ENCODE results near the gene LMO3. TPM values are rescaled to one million over a fixed set of nuclear protein-coding genes. Genes with fewer than 3 reads are reported as not detected.

LMO3 gene
- total and polyA plus RNA-seq, 2 of the 8 experiments (the other 6 are each of a cell fraction or from before 2014, with no cell fraction given): 4.7 to 16.7 TPM

GRCh38 chr12:16585781-16586180 lies 20.2 kb downstream of the LMO3 start:
- H4K91ac ChIP-seq (replicated peaks; ENCODE audit: insufficient read length, low read length): no peak overlapping the region
- 88% methylated on average over 2 of the region's 2 CpGs; no CpG with 5 or more reads in 1 of the 2 experiments for WGBS, 2 experiments (ENCODE audit: extremely low coverage in 1 of 2, insufficient coverage in 1 of 2, insufficient read length in 1 of 2, insufficient replicate concordance in 2 of 2, low coverage in 1 of 2, low lambda C conversion rate in 2 of 2, missing lambda C conversion rate in 1 of 2)
- DNase-seq (ENCODE audit: low read depth in 1 of 2, low spot score in 2 of 2) (no peak), FAIRE-seq (no peak)
- H2AFZ ChIP-seq (ENCODE audit: low read length): no peak overlapping the region
- TF ChIP-seq E2F6 (IDR thresholded peaks at IDR 0.05) (no peak), SUZ12 (IDR thresholded peaks at IDR 0.05; ENCODE audit: low read length) (no peak), SIN3A (conservative IDR thresholded peaks at IDR 0.05 in 1 of 2, IDR thresholded peaks at IDR 0.05 in 1 of 2; ENCODE audit: low read depth in 1 of 2, low read length in 2 of 2) (no peak), BACH1 (IDR thresholded peaks at IDR 0.05; ENCODE audit: low read length) (no peak), SIRT6 (IDR thresholded peaks at IDR 0.05; ENCODE audit: low read length) (no peak), RFX5 (IDR thresholded peaks at IDR 0.05; ENCODE audit: borderline replicate concordance, low read depth, low read length) (no peak), PHF8 (conservative IDR thresholded peaks at IDR 0.05; ENCODE audit: low read depth, low read length) (no peak), TBP (IDR thresholded peaks at IDR 0.05; ENCODE audit: low read depth, low read length) (no peak), POLR2AphosphoS5 (IDR thresholded peaks at IDR 0.05; ENCODE audit: low read depth, low read length) (no peak), POU5F1 (IDR thresholded peaks at IDR 0.05; ENCODE audit: low read depth, low read length) (no peak), JUND (IDR thresholded peaks at IDR 0.05; ENCODE audit: low read length) (no peak), EP300 (IDR thresholded peaks at IDR 0.05; ENCODE audit: borderline replicate concordance in 1 of 2, low read depth in 2 of 2, low read length in 2 of 2) (no peak)
- no peak overlapping the region for H3K56ac ChIP-seq (replicated peaks; ENCODE audit: insufficient read length, low read depth, low read length)
- ChIA-PET POLR2A (ENCODE audit: partially characterized antibody) (no interaction called here), CTCF (ENCODE audit: partially characterized antibody) (interaction anchor here (1.6 kb wide), 1 partner anchor 12 kb away, joined by 3 read pairs; no protein-coding TSS in a partner anchor)
- no peak overlapping the region for H4K5ac ChIP-seq (ENCODE audit: insufficient read length, low read depth, low read length)
- H3K27me3 ChIP-seq (replicated peaks in 1 of 4; ENCODE audit: control insufficient read depth in 3 of 4, extremely low read depth in 1 of 4, insufficient read depth in 3 of 4, low read length in 3 of 4): no peaks in the 10 kb centered on the region
- no peaks in the 10 kb centered on the region for H3K23me2 ChIP-seq (ENCODE audit: low read depth, low read length)
- no peak overlapping the region for H3K23ac ChIP-seq (ENCODE audit: insufficient read length)
- H3K4ac ChIP-seq (replicated peaks; ENCODE audit: insufficient read length, low read depth, low read length): no peak overlapping the region
- H3K79me2 ChIP-seq (ENCODE audit: control insufficient read depth in 1 of 2, insufficient read depth in 2 of 2, low read length in 2 of 2): no peaks in the 10 kb centered on the region
- H3K4me2 ChIP-seq (ENCODE audit: insufficient read depth in 1 of 2, low read depth in 2 of 2, low read length in 2 of 2): no peak overlapping the region
- no peak overlapping the region for H3K14ac ChIP-seq (ENCODE audit: insufficient read length)
- no peak overlapping the region for H3K4me3 ChIP-seq (ENCODE audit: extremely low read depth in 1 of 4, insufficient read depth in 2 of 4, low read depth in 3 of 4, low read length in 4 of 4)
- no peak overlapping the region for H2BK15ac ChIP-seq (ENCODE audit: low read length)
- no peak overlapping the region for H2BK20ac ChIP-seq (ENCODE audit: low read length)
- H3K79me1 ChIP-seq (ENCODE audit: low read depth, low read length): no peaks in the 10 kb centered on the region
- H4K8ac ChIP-seq (ENCODE audit: extremely low read depth, insufficient read depth, low read length): no peak overlapping the region
- H2BK12ac ChIP-seq (ENCODE audit: low read depth, low read length): no peak overlapping the region
- H3K9me3 ChIP-seq (ENCODE audit: insufficient read depth in 2 of 2, low read depth in 1 of 2, low read length in 1 of 2): no peaks in the 10 kb centered on the region
- H3K36me3 ChIP-seq (ENCODE audit: control insufficient read depth in 2 of 4, insufficient read depth in 4 of 4, low read length in 3 of 4): 0 out of 8 replicates have a peak, but pooled peaks cover 0 to 2% (median 0%) of the 10 kb centered on the region in 4 experiments
- H4K20me1 ChIP-seq (replicated peaks in 1 of 2; ENCODE audit: control insufficient read depth in 1 of 2, insufficient read depth in 2 of 2, low read length in 2 of 2): no peaks in the 10 kb centered on the region
- no peak overlapping the region for H2BK5ac ChIP-seq (ENCODE audit: low read depth, low read length)
- H2BK120ac ChIP-seq (replicated peaks; ENCODE audit: low read depth, low read length): no peak overlapping the region
- no peaks in the 10 kb centered on the region; a peak in 1 of 7 replicates for H3K4me1 ChIP-seq (replicated peaks in 1 of 4; ENCODE audit: control insufficient read depth in 3 of 4, insufficient read depth in 4 of 4, low read length in 3 of 4)
- H3K9ac ChIP-seq (replicated peaks in 1 of 4; ENCODE audit: extremely low read depth in 1 of 4, low read depth in 3 of 4, low read length in 3 of 4): no peak overlapping the region
- no peak overlapping the region for H3K18ac ChIP-seq (ENCODE audit: extremely low read depth, low read length)
- no peak overlapping the region for H2AK5ac ChIP-seq (ENCODE audit: low read depth, low read length)
- no peak overlapping the region for H3K27ac ChIP-seq (ENCODE audit: low read depth, low read length)

Data from H1 (cell line).